GM12878 (cell line): ENCODE measurements around the gene ADGRV1. TPM values are rescaled to one million over a fixed set of nuclear protein-coding genes. Genes with fewer than 3 reads are reported as not detected.

Source experiments
- ATAC-seq: fragments of 200-7000 bp; cut with Tn5 transposase; 3 replicates; pipeline ENCODE4 v1.9.1; 2020; ENCODE audit warnings: mild to moderate bottlenecking, moderate library complexity
- BruUV-seq: library from RNA; stranded (reverse); fragments of 400-500 nt; replicated peaks from 2 replicates; lab custom pipeline; 2021; lab: Mats Ljungman, UMichigan
- CTCF ChIA-PET: fragments of 300-600 bp; sonication (Branson Sonifier 250); formaldehyde crosslinking; extraction: SDS; loops from one replicate; lab custom pipeline; 2021; ENCODE audit warnings: inconsistent platforms; lab: Yijun Ruan, JAX
- POLR2A ChIA-PET: fragments of 350-600 bp; formaldehyde crosslinking; extraction: SDS; loops from one replicate; lab custom pipeline; 2021; ENCODE audit warnings: inconsistent platforms; lab: Charles Lee
- RAD21 ChIA-PET: fragments of 300-600 bp; sonication (Branson Sonifier 250); formaldehyde crosslinking; loops from one replicate; lab custom pipeline; 2023; ENCODE audit warnings: antibody characterized with exemption; ENCODE audit not compliant: unreplicated experiment; lab: Charles Lee
- SMC1A ChIA-PET: fragments of 300-600 bp; sonication (Branson Sonifier 250); formaldehyde crosslinking; loops from one replicate; lab custom pipeline; 2023; ENCODE audit not compliant: unreplicated experiment, uncharacterized antibody; lab: Charles Lee
- DNase-seq: peaks from one replicate; pipeline ENCODE4 v3.0.0-alpha.2; 2011; ENCODE audit warnings: low read depth, low spot score
- FAIRE-seq: peaks from 3 replicates; lab custom pipeline; 2011; peaks lifted over from hg19 to GRCh38; lab: Jason Lieb, UNC
- H2AFZ ChIP-seq: 2 replicates; pipeline ENCODE4 v1.6.0; 2011; ENCODE audit warnings: low read depth, low read length, control low read depth; ENCODE audit not compliant: control insufficient read depth
- H3K27ac ChIP-seq: 2 replicates; pipeline ENCODE4 v1.5.1; 2011; ENCODE audit warnings: control low read depth; ENCODE audit not compliant: control insufficient read depth, insufficient read depth
- H3K27me3 ChIP-seq, 2 experiments: replicated peaks in 1 of 2; 2 replicates each; pipeline versions ENCODE4 v1.6.0 to v1.6.1; 2011; ENCODE audit warnings: low read length in 1 of 2; ENCODE audit not compliant: control insufficient read depth in 2 of 2, insufficient read depth in 2 of 2
- H3K36me3 ChIP-seq, 2 experiments: 2 replicates each; pipeline ENCODE4 v1.5.1; 2011; ENCODE audit warnings: low read length in 1 of 2; ENCODE audit not compliant: control insufficient read depth in 2 of 2, insufficient read depth in 2 of 2
- H3K4me1 ChIP-seq: 2 replicates; pipeline ENCODE4 v1.6.1; 2011; ENCODE audit warnings: mild to moderate bottlenecking, low read length, moderate library complexity, mixed read lengths; ENCODE audit not compliant: control insufficient read depth, insufficient read depth
- H3K4me2 ChIP-seq: 2 replicates; pipeline ENCODE4 v1.6.0; 2011; ENCODE audit warnings: control low read depth; ENCODE audit not compliant: control insufficient read depth, insufficient read depth
- H3K4me3 ChIP-seq: fragments of 200-600 bp; sonication (generic); 2 replicates; pipeline ENCODE4 v1.5.1; 2016
- H3K79me2 ChIP-seq: 2 replicates; pipeline ENCODE4 v1.6.0; 2011; ENCODE audit warnings: low read length; ENCODE audit not compliant: control insufficient read depth, insufficient read depth
- H3K9ac ChIP-seq: 2 replicates; pipeline ENCODE4 v1.8.0; 2011; ENCODE audit warnings: low read length, control low read depth, mixed read lengths; ENCODE audit not compliant: control insufficient read depth, insufficient read depth
- H3K9me3 ChIP-seq: replicated peaks from 3 replicates; pipeline ENCODE4 v1.5.1; 2011; ENCODE audit warnings: mild to moderate bottlenecking, low read length; ENCODE audit not compliant: control insufficient read depth, insufficient read depth
- H4K20me1 ChIP-seq: 2 replicates; pipeline ENCODE4 v1.6.0; 2011; ENCODE audit not compliant: control insufficient read depth, insufficient read depth
- ATF3 ChIP-seq: IDR thresholded peaks from 2 replicates; pipeline ENCODE4 v1.6.1; 2011; ENCODE audit warnings: low read depth, mild to moderate bottlenecking, low read length, moderate library complexity, borderline replicate concordance; ENCODE audit errors: extremely low read depth
- ATF7 ChIP-seq: fragments of 450-650 bp; IDR thresholded peaks from 2 replicates; pipeline ENCODE4 v1.6.1; 2016; ENCODE audit warnings: low read depth, mild to moderate bottlenecking
- CREM ChIP-seq: IDR thresholded peaks from 2 replicates; pipeline ENCODE4 v1.6.1; 2014; ENCODE audit warnings: antibody characterized with exemption, low read depth
- CUX1 ChIP-seq: IDR thresholded peaks from 2 replicates; pipeline ENCODE4 v1.6.1; 2012; ENCODE audit warnings: improper control_type of control experiment, low read depth, low read length; ENCODE audit not compliant: insufficient replicate concordance
- DPF2 ChIP-seq: fragments of 450-650 bp; IDR thresholded peaks from 2 replicates; pipeline ENCODE4 v1.6.1; 2017; ENCODE audit warnings: mild to moderate bottlenecking
- EP300 ChIP-seq, 2 experiments: fragments of 150-350 bp in 1 of 2; IDR thresholded peaks; 2 replicates each; pipeline ENCODE4 v1.6.1; 2011 to 2012; ENCODE audit warnings: low read depth in 2 of 2, low read length in 2 of 2, borderline replicate concordance in 1 of 2, improper control_type of control experiment in 1 of 2, inconsistent platforms in 1 of 2; ENCODE audit not compliant: control insufficient read depth in 1 of 2
- ESRRA ChIP-seq: IDR thresholded peaks from 2 replicates; pipeline ENCODE4 v1.6.1; 2012; ENCODE audit warnings: mild to moderate bottlenecking, low read length, improper control_type of control experiment
- NFYB ChIP-seq: IDR thresholded peaks from 2 replicates; pipeline ENCODE4 v1.6.1; 2011; ENCODE audit warnings: low read depth, mild to moderate bottlenecking, low read length, improper control_type of control experiment, moderate library complexity; ENCODE audit not compliant: insufficient read depth
- NRF1 ChIP-seq: conservative IDR thresholded peaks from 2 replicates; pipeline ENCODE4 v1.6.1; 2011; ENCODE audit warnings: mild to moderate bottlenecking, low read depth, low read length, improper control_type of control experiment
- RAD21 ChIP-seq: IDR thresholded peaks from 2 replicates; pipeline ENCODE4 v1.6.1; 2011; ENCODE audit warnings: mild to moderate bottlenecking, low read depth, low read length, moderate library complexity; ENCODE audit not compliant: insufficient read depth
- RELA ChIP-seq: fragments of 450-650 bp; IDR thresholded peaks from 2 replicates; pipeline ENCODE4 v1.8.0; 2014; ENCODE audit warnings: borderline replicate concordance; ENCODE audit not compliant: partially characterized antibody
- SP1 ChIP-seq: IDR thresholded peaks from one replicate; pipeline ENCODE4 v1.6.1; 2011; ENCODE audit warnings: low read depth, low read length
- SREBF2 ChIP-seq: IDR thresholded peaks from 2 replicates; pipeline ENCODE4 v1.6.1; 2012; ENCODE audit warnings: mild to moderate bottlenecking, low read length
- SRF ChIP-seq, 2 experiments: IDR thresholded peaks; 2 replicates each; pipeline ENCODE4 v1.6.1; 2011; ENCODE audit warnings: low read depth in 2 of 2, low read length in 2 of 2, mild to moderate bottlenecking in 1 of 2, moderate library complexity in 1 of 2
- ZBTB33 ChIP-seq: fragments of 450-650 bp; IDR thresholded peaks from 2 replicates; pipeline ENCODE4 v1.6.1; 2017; ENCODE audit warnings: mild to moderate bottlenecking
- WGBS: methylation state at CpG from one replicate; pipeline ENCODE4 v1.1.6; 2016; ENCODE audit warnings: low lambda C conversion rate; ENCODE audit not compliant: insufficient replicate concordance, insufficient coverage; ENCODE audit errors: missing lambda C conversion rate; 5-methylcytosine and 5-hydroxymethylcytosine counted together
- in situ Hi-C: fragments of 300-500 bp; cut with MboI; formaldehyde crosslinking; loops from 9 replicates; pipeline ENCODE4 v1.14.3; 2018; ENCODE audit warnings: mixed read lengths
- intact Hi-C: fragments of 100-400 bp; cut with micrococcal nuclease; formaldehyde crosslinking; loops from one replicate; pipeline ENCODE4 v1.14.2; 2022; ENCODE audit not compliant: unreplicated experiment
- polyA plus RNA-seq, 11 experiments: library from polyadenylated mRNA; depleted of rRNA in 4 of 11; unstranded in 6 of 11; stranded (reverse) in 5 of 11; fragments of >200 nt; fragmentation: Nextera tagmentation in 4 of 11; fragmentation: Illumina TruSeq in 1 of 11; extraction: Ambion mirVana in 4 of 11; extraction: Trizol in 1 of 11; gene quantifications; 1 replicate in 1 of 11; 2 replicates in 10 of 11; pipeline versions ENCODE4 v1.2.1 to v1.2.3, GENCODE V29; 2011 to 2016; ENCODE audit warnings: inconsistent platforms in 2 of 11, missing spikeins in 2 of 11, low read depth in 1 of 11
- total RNA-seq, 4 experiments: library from RNA; depleted of rRNA in 3 of 4; stranded (reverse); fragments of >200 nt in 3 of 4; fragmentation: Illumina TruSeq in 1 of 4; extraction: Trizol in 1 of 4; gene quantifications; 2 replicates each; pipeline versions ENCODE4 v1.2.1 to v1.2.3, GENCODE V29; 2013 to 2021

The ADGRV1 gene
- total and polyA plus RNA-seq, 10 of the 15 experiments (the other 5 are each of a cell fraction or from before 2014, with no cell fraction given): 0.04 to 8.1 (median 0.16) TPM; not detected in 1

GRCh38 chr5:91130759-91131158, 572.2 kb downstream of the ADGRV1 start (continued):
- TF ChIP-seq ATF7 (no peak), EP300 (IDR thresholded peaks at IDR 0.05; ENCODE audit: borderline replicate concordance in 1 of 2, control insufficient read depth in 1 of 2, low read depth in 2 of 2, low read length in 2 of 2) (no peak), SREBF2 (no peak), SRF (IDR thresholded peaks at IDR 0.05; ENCODE audit: low read depth in 2 of 2, low read length in 2 of 2) (no peak), ATF3 (no peak), SP1 (no peak), RAD21 (no peak), NRF1 (no peak), ZBTB33 (no peak)

- Histone ChIP-seq H3K4me2 (no peak overlapping the region), H3K27me3 (no peaks in the 10 kb centered on the region), H3K27ac (no peak overlapping the region), H2AFZ (no peak overlapping the region; the same call in none of the 2 replicates), H3K9me3 (no peaks in the 10 kb centered on the region), H3K36me3 (no peaks in the 10 kb centered on the region), H3K79me2 (no peaks in the 10 kb centered on the region), H3K9ac (no peak overlapping the region), H3K4me3 (no peak overlapping the region), H4K20me1 (no peaks in the 10 kb centered on the region), H3K4me1 (no peaks in the 10 kb centered on the region)
- 50% methylated on average over 2 of the region's 2 CpGs for WGBS
- ATAC-seq (peak; percentile 90), DNase-seq (peak; percentile 36), FAIRE-seq (no peak)
- CTCF ChIA-PET: interaction anchor here (2.3 kb wide), 1 partner anchor 252 kb away, joined by 14 read pairs; no protein-coding TSS in a partner anchor
- BruUV-seq: no TSS peak
- SMC1A ChIA-PET: interaction anchor here (0.9 kb wide), 1 partner anchor 52 kb away, joined by 4 read pairs; no protein-coding TSS in a partner anchor
- POLR2A ChIA-PET: interaction anchor here (0.6 kb wide), 1 partner anchor 248 kb away, joined by 4 read pairs; no protein-coding TSS in a partner anchor
- intact Hi-C loops (no loop called here), in situ Hi-C loops (no loop called here)
- RAD21 ChIA-PET: interaction anchor here (0.9 to 1.6 kb wide), 2 partner anchors 30 to 253 kb away, joined by 3 to 4 read pairs; no protein-coding TSS in a partner anchor
- TF ChIP-seq EP300 (IDR thresholded peaks at IDR 0.05; ENCODE audit: borderline replicate concordance in 1 of 2, control insufficient read depth in 1 of 2, low read depth in 2 of 2, low read length in 2 of 2) (0 out of 4 replicates have a peak, but pooled peaks of 1 of the 2 experiments have one; percentile 12), RELA (peak; percentile 15), NFYB (no peak), CUX1 (no peak), CREM (0 out of 2 replicates have a peak, but pooled peaks have one; percentile 9), ESRRA (no peak), DPF2 (peak; percentile 66; the same call in 1 of the 2 replicates)
These were observed 574.0 kb downstream of the ADGRV1 start for GRCh38 chr5:91132550-91132949.
